BE2C (cell line): ENCODE results near the gene LMO7.

Experiments used
- DNase-seq: peaks from one replicate; pipeline ENCODE4 v3.0.0-alpha.2; 2020
- H3K27me3 ChIP-seq: fragments of 250-450 bp; sonication (Bioruptor Pico); 2 replicates; pipeline ENCODE4 v1.5.1; 2020; ENCODE audit warnings: mild to moderate bottlenecking
- H3K36me3 ChIP-seq: fragments of 250-450 bp; sonication (Bioruptor Pico); 2 replicates; pipeline ENCODE4 v1.5.1; 2020; ENCODE audit warnings: mild to moderate bottlenecking
- H3K4me1 ChIP-seq: fragments of 250-450 bp; sonication (Bioruptor Pico); 2 replicates; pipeline ENCODE4 v1.5.1; 2020
- H3K4me3 ChIP-seq: 2 replicates; pipeline ENCODE4 v1.5.1; 2011; ENCODE audit warnings: low read depth, low read length
- H3K9me3 ChIP-seq: fragments of 250-450 bp; sonication (Bioruptor Pico); 2 replicates; pipeline ENCODE4 v1.5.1; 2020
- CTCF ChIP-seq: IDR thresholded peaks from 2 replicates; pipeline ENCODE4 v1.5.1; 2012; ENCODE audit warnings: mild to moderate bottlenecking, low read depth, low read length

Gene LMO7

GRCh38 chr13:75907044-75907443, 270.9 kb downstream of the LMO7 start:
- no peaks in the 10 kb centered on the region for H3K9me3 ChIP-seq
- no peaks in the 10 kb centered on the region for H3K36me3 ChIP-seq
- no peak for DNase-seq
- H3K27me3 ChIP-seq = peaks cover 22% of the 10 kb centered on the region
- H3K4me3 ChIP-seq = no peak overlapping the region
- peaks cover 4% of the 10 kb centered on the region; the same call in 1 of the 2 replicates for H3K4me1 ChIP-seq
- no peak for TF ChIP-seq CTCF

GRCh38 chr13:75908141-75908540, 272.0 kb downstream of the LMO7 start:
- Histone ChIP-seq H3K27me3 (peaks cover 22% of the 10 kb centered on the region), H3K4me1 (peaks cover 4% of the 10 kb centered on the region; the same call in 1 of the 2 replicates), H3K4me3 (no peak overlapping the region), H3K9me3 (no peaks in the 10 kb centered on the region), H3K36me3 (no peaks in the 10 kb centered on the region)
- TF ChIP-seq CTCF = no peak
- DNase-seq = no peak
